Glutamatergic neuron (in vitro differentiated cells): Measurements from ENCODE around the gene CARNS1. TPM values are rescaled to one million over a fixed set of nuclear protein-coding genes. Genes with fewer than 3 reads are reported as not detected.

Experiments
- DNase-seq: peaks from one replicate; pipeline ENCODE4 v3.0.0; 2022
- H3K27ac Mint-ChIP-seq: one replicate; pipeline ENCODE4 v1.8.0; 2020; ENCODE audit warnings: mild to moderate bottlenecking, mixed read lengths, inconsistent platforms; ENCODE audit not compliant: unreplicated experiment
- H3K27me3 Mint-ChIP-seq: one replicate; pipeline ENCODE4 v1.8.0; 2020; ENCODE audit warnings: mild to moderate bottlenecking, moderate library complexity, mixed read lengths, inconsistent platforms; ENCODE audit not compliant: unreplicated experiment
- H3K36me3 Mint-ChIP-seq: one replicate; pipeline ENCODE4 v1.8.0; 2020; ENCODE audit warnings: mild to moderate bottlenecking, mixed read lengths, inconsistent platforms; ENCODE audit not compliant: unreplicated experiment
- H3K4me1 Mint-ChIP-seq: one replicate; pipeline ENCODE4 v1.8.0; 2020; ENCODE audit warnings: mild to moderate bottlenecking, low read depth, mixed read lengths, inconsistent platforms; ENCODE audit not compliant: unreplicated experiment
- H3K4me3 Mint-ChIP-seq: one replicate; pipeline ENCODE4 v1.8.0; 2020; ENCODE audit warnings: mild to moderate bottlenecking, mixed read lengths, inconsistent platforms; ENCODE audit not compliant: unreplicated experiment
- H3K9me3 Mint-ChIP-seq: one replicate; pipeline ENCODE4 v1.8.0; 2020; ENCODE audit warnings: mild to moderate bottlenecking, moderate library complexity, mixed read lengths, inconsistent platforms; ENCODE audit not compliant: unreplicated experiment
- total RNA-seq: library from RNA; stranded (reverse); fragmentation: NEBNext Ultra II Directional; extraction: Animal tissue kit (Norgen Biotek cat#: 25700); gene quantifications from one replicate; pipeline ENCODE4 v1.2.1, GENCODE V29; 2021; ENCODE audit not compliant: unreplicated experiment
- TF ChIP-seq, protein P1 (sequence below): fragments of 200-600 bp; sonication (generic); IDR thresholded peaks from one replicate; pipeline ENCODE4 v1.5.0; 2021; ENCODE audit not compliant: partially characterized antibody, unreplicated experiment

Gene CARNS1
- total RNA-seq, 1 donor from 2014 or later, result 0.07 TPM

DNA sequence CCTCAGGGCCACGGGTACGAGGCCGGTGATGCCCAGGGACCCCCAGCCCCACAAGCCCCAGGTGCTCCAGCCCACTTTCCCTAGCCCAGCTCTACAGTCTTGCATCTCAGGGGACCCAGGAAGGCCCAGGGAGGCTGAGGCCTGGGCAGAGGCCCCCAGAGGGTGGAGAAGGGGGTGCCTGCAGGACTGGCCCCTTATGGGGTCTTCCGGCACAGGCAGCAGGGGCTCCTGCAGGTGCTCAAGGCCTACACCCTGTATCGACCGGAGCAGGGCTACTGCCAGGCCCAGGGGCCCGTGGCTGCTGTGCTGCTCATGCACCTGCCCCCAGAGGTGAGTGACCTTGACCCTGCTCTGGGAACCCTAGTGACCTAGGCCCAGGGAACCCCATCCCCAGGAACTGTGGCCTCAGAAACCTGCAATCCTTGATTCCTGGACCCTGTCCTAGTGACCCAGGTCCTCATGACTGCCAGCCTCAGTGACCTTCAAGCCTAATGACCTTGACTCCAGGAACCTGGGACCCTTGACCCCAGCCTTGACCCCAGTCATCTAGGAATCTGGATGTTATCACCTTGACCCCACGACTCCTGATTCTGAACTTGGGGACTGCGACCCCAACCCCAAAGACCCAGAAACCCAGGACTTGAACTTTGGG is 9.7 kb upstream of the CARNS1 start:
- DNase-seq, result no peak
- Mint-ChIP-seq H3K9me3 (no peaks in the 10 kb centered on the region), H3K27me3 (peaks cover 3% of the 10 kb centered on the region), H3K27ac (no peak overlapping the region), H3K4me1 (peaks cover 5% of the 10 kb centered on the region), H3K36me3 (no peaks in the 10 kb centered on the region), H3K4me3 (no peak overlapping the region)
- TF ChIP-seq, protein P1, sequence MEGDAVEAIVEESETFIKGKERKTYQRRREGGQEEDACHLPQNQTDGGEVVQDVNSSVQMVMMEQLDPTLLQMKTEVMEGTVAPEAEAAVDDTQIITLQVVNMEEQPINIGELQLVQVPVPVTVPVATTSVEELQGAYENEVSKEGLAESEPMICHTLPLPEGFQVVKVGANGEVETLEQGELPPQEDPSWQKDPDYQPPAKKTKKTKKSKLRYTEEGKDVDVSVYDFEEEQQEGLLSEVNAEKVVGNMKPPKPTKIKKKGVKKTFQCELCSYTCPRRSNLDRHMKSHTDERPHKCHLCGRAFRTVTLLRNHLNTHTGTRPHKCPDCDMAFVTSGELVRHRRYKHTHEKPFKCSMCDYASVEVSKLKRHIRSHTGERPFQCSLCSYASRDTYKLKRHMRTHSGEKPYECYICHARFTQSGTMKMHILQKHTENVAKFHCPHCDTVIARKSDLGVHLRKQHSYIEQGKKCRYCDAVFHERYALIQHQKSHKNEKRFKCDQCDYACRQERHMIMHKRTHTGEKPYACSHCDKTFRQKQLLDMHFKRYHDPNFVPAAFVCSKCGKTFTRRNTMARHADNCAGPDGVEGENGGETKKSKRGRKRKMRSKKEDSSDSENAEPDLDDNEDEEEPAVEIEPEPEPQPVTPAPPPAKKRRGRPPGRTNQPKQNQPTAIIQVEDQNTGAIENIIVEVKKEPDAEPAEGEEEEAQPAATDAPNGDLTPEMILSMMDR, result no peak

DNA sequence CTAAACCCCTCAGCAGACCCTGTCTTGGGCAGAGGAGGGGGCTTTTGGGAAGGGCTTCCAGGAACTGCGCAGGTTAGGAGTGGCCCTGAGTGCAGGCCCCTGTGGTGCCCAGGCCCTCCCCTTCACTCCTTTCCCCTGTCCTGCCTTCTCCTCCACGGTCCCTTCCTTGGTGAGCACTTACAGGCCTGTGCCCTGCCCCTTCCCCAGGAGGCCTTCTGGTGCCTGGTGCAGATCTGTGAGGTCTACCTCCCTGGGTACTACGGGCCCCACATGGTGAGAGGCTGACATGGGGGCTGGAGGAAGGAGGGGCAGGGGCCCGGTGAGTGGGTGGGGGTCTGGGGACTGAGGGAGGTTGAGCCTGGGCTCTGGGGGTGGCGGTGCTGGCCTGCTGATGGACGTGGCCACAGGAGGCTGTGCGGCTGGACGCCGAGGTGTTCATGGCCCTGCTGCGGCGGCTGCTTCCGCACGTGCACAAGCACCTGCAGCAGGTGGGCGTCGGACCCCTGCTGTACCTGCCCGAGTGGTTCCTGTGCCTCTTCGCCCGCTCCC is 9.0 kb upstream of the CARNS1 start:
- no peaks in the 10 kb centered on the region for H3K36me3 Mint-ChIP-seq
- TF ChIP-seq, protein P1, result no peak

DNA sequence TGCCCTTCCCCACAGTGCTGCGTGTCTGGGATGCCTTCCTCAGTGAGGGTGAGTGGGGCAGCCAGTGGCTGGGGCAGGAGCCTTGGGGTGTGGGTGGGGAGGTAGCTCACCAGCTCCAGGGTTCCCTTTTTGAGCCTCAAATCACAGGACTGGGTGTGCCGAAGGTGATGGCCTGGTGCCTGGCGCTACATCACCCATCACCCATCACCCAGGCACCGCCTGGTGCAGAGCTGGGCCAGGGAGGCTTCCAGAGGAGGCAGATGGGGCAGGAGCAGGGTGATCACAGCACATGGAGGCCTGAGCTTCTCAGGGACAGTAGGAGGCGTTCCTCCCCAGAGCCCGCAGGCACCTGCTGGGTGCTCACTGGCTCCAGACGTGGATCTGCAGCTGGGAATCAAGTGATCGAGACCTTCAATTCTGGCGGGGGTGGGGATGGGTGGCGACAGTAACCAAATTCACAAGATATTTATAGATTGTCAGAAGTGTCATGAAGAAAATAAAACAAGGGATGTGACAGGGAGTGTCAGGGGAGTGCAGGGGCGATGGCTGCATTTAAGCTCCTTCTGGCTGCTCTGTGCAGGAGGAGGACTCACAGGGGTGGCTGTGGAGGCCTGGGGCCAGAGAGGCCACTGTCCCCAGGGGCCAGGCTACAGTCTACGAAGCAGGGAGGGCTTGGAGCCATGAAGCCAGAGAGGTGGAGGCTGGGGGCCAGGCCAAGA is 8.3 kb upstream of the CARNS1 start:
- H3K27ac Mint-ChIP-seq, result peak overlapping the region; percentile 49

More for the DNA sequence above, 9.0 kb upstream of the CARNS1 start:
- peaks cover 5% of the 10 kb centered on the region for H3K4me1 Mint-ChIP-seq
- H3K9me3 Mint-ChIP-seq, result no peaks in the 10 kb centered on the region
- DNase-seq, result no peak
- H3K27ac Mint-ChIP-seq, result no peak overlapping the region
- H3K4me3 Mint-ChIP-seq, result no peak overlapping the region
- peaks cover 3% of the 10 kb centered on the region for H3K27me3 Mint-ChIP-seq

DNA sequence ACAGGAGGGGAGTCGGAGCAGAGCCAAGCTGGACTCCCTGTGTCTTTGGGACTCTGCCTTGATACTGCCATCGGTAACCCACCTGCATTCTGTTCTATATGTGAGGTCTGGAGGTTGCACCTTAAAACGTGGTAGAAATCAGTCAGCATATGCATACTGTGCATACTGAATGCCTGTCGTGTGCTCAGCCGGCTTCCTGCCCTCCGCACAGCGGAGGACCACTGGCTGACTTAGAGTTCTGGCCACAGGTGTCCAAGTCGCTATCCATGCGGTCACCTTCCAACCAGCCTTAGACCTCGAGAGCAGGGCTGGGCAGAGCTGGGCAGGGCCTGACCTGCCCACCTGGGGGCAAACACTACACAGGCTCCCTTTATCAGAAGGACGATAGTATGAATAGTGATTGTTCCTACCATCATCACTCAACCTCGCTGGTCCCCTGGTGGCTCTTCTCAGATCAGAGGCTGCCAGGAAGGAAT is 7.8 kb upstream of the CARNS1 start:
- TF ChIP-seq, protein P1, result no peak
- no peak for DNase-seq
- H3K9me3 Mint-ChIP-seq, result no peaks in the 10 kb centered on the region
- no peak overlapping the region for H3K4me3 Mint-ChIP-seq
- H3K27ac Mint-ChIP-seq, result no peak overlapping the region
- peaks cover 5% of the 10 kb centered on the region for H3K4me1 Mint-ChIP-seq
- H3K27me3 Mint-ChIP-seq, result peaks cover 3% of the 10 kb centered on the region
- H3K36me3 Mint-ChIP-seq, result no peaks in the 10 kb centered on the region

More for the DNA sequence above, 8.3 kb upstream of the CARNS1 start:
- peaks cover 5% of the 10 kb centered on the region for H3K4me1 Mint-ChIP-seq
- no peaks in the 10 kb centered on the region for H3K9me3 Mint-ChIP-seq
- no peaks in the 10 kb centered on the region for H3K36me3 Mint-ChIP-seq
- DNase-seq, result no peak
- TF ChIP-seq, protein P1, result no peak
- H3K27me3 Mint-ChIP-seq, result peaks cover 3% of the 10 kb centered on the region
- no peak overlapping the region for H3K4me3 Mint-ChIP-seq
